H1 (cell line): ENCODE results near the gene CDC42EP3. TPM values are rescaled to one million over a fixed set of nuclear protein-coding genes. Genes with fewer than 3 reads are reported as not detected.

Experiments
- CTCF ChIA-PET: fragments of 300-600 bp; sonication (Branson Sonifier 250); formaldehyde crosslinking; loops from one replicate; lab custom pipeline; 2021; ENCODE audit not compliant: partially characterized antibody; lab: Charles Lee
- POLR2A ChIA-PET: fragments of 300-600 bp; sonication (Branson Sonifier 250); formaldehyde crosslinking; loops from one replicate; lab custom pipeline; 2021; ENCODE audit warnings: inconsistent platforms; ENCODE audit not compliant: partially characterized antibody; lab: Charles Lee
- DNase-seq, 2 experiments: peaks; one replicate each; pipeline versions ENCODE4 v3.0.0 to v3.0.0-alpha.2; 2010 to 2022; ENCODE audit warnings: low spot score in 2 of 2, low read depth in 1 of 2, mixed read lengths in 1 of 2
- FAIRE-seq: peaks from 2 replicates; lab custom pipeline; 2011; peaks lifted over from hg19 to GRCh38; lab: Jason Lieb, UNC
- H2AFZ ChIP-seq: 2 replicates; pipeline ENCODE4 v1.8.1; 2012; ENCODE audit warnings: low read length, inconsistent platforms
- H2AK5ac ChIP-seq: 2 replicates; pipeline ENCODE4 v1.6.1; 2013; ENCODE audit warnings: low read depth, low read length
- H2BK120ac ChIP-seq: replicated peaks from 2 replicates; pipeline ENCODE3; 2013; ENCODE audit warnings: low read depth, low read length, inconsistent platforms
- H2BK12ac ChIP-seq: 2 replicates; pipeline ENCODE4 v1.6.1; 2013; ENCODE audit warnings: low read depth, low read length
- H2BK15ac ChIP-seq: 2 replicates; pipeline ENCODE4 v1.6.1; 2013; ENCODE audit warnings: low read length
- H2BK20ac ChIP-seq: 2 replicates; pipeline ENCODE4 v1.6.1; 2013; ENCODE audit warnings: low read length
- H2BK5ac ChIP-seq: 2 replicates; pipeline ENCODE4 v1.6.1; 2013; ENCODE audit warnings: low read depth, low read length
- H3K14ac ChIP-seq: 2 replicates; pipeline ENCODE4 v1.6.1; 2013; ENCODE audit warnings: inconsistent platforms; ENCODE audit not compliant: insufficient read length
- H3K18ac ChIP-seq: 2 replicates; pipeline ENCODE4 v1.6.1; 2013; ENCODE audit warnings: low read length; ENCODE audit errors: extremely low read depth
- H3K23ac ChIP-seq: 2 replicates; pipeline ENCODE4 v1.6.1; 2013; ENCODE audit warnings: inconsistent platforms; ENCODE audit not compliant: insufficient read length
- H3K23me2 ChIP-seq: 2 replicates; pipeline ENCODE4 v1.6.1; 2013; ENCODE audit warnings: low read depth, low read length
- H3K27ac ChIP-seq: 2 replicates; pipeline ENCODE4 v1.6.1; 2011; ENCODE audit warnings: low read depth, low read length, inconsistent platforms
- H3K27me3 ChIP-seq, 4 experiments: replicated peaks in 1 of 4; 1 replicate in 1 of 4; 2 replicates in 3 of 4; pipeline versions ENCODE4 v1.6.1 to v1.8.1; 2011 to 2013; ENCODE audit warnings: low read length in 3 of 4, mild to moderate bottlenecking in 3 of 4, inconsistent platforms in 2 of 4, mixed read lengths in 2 of 4, moderate library complexity in 1 of 4; ENCODE audit not compliant: control insufficient read depth in 3 of 4, insufficient read depth in 3 of 4; ENCODE audit errors: extremely low read depth in 1 of 4
- H3K36me3 ChIP-seq, 4 experiments: 2 replicates each; pipeline versions ENCODE4 v1.6.1 to v1.8.1; 2011 to 2013; ENCODE audit warnings: mild to moderate bottlenecking in 4 of 4, low read length in 3 of 4, moderate library complexity in 2 of 4, control low read depth in 1 of 4, inconsistent platforms in 1 of 4; ENCODE audit not compliant: insufficient read depth in 4 of 4, control insufficient read depth in 2 of 4
- H3K4ac ChIP-seq: replicated peaks from 2 replicates; pipeline ENCODE3; 2013; ENCODE audit warnings: low read length, low read depth, mixed read lengths, inconsistent platforms; ENCODE audit not compliant: insufficient read length
- H3K4me1 ChIP-seq, 4 experiments: replicated peaks in 1 of 4; 1 replicate in 1 of 4; 2 replicates in 3 of 4; pipeline versions ENCODE4 v1.6.1 to v1.8.1; 2011 to 2013; ENCODE audit warnings: low read length in 3 of 4, inconsistent platforms in 2 of 4, mixed read lengths in 1 of 4; ENCODE audit not compliant: insufficient read depth in 4 of 4, control insufficient read depth in 3 of 4
- H3K4me2 ChIP-seq, 2 experiments: 2 replicates each; pipeline versions ENCODE4 v1.6.1 to v1.8.1; 2011 to 2013; ENCODE audit warnings: low read depth in 2 of 2, low read length in 2 of 2, control low read depth in 1 of 2, inconsistent platforms in 1 of 2, mild to moderate bottlenecking in 1 of 2; ENCODE audit not compliant: insufficient read depth in 1 of 2
- H3K4me3 ChIP-seq, 4 experiments: fragments of 200-600, 300-600 bp in 1 of 4; sonication (generic), shearing (Covaris generic), sonication (Bioruptor Twin) in 1 of 4; 2 replicates each; pipeline versions ENCODE4 v1.5.1 to v1.8.1; 2011 to 2016; ENCODE audit warnings: low read length in 4 of 4, low read depth in 3 of 4, control low read depth in 2 of 4, inconsistent platforms in 2 of 4, mild to moderate bottlenecking in 2 of 4, mixed read lengths in 1 of 4, moderate library complexity in 1 of 4; ENCODE audit not compliant: insufficient read depth in 2 of 4; ENCODE audit errors: extremely low read depth in 1 of 4
- H3K56ac ChIP-seq: replicated peaks from 2 replicates; pipeline ENCODE3; 2013; ENCODE audit warnings: low read depth, mild to moderate bottlenecking, mixed read lengths, low read length, inconsistent platforms; ENCODE audit not compliant: insufficient read length
- H3K79me1 ChIP-seq: 2 replicates; pipeline ENCODE4 v1.6.1; 2013; ENCODE audit warnings: low read depth, low read length, control low read depth
- H3K79me2 ChIP-seq, 2 experiments: 2 replicates each; pipeline versions ENCODE4 v1.6.1 to v1.8.1; 2012 to 2013; ENCODE audit warnings: low read length in 2 of 2, mild to moderate bottlenecking in 2 of 2, inconsistent platforms in 1 of 2; ENCODE audit not compliant: insufficient read depth in 2 of 2, control insufficient read depth in 1 of 2
- H3K9ac ChIP-seq, 4 experiments: replicated peaks in 1 of 4; 1 replicate in 1 of 4; 2 replicates in 3 of 4; pipeline versions ENCODE4 v1.6.1 to v1.8.1; 2011 to 2013; ENCODE audit warnings: low read depth in 3 of 4, low read length in 3 of 4, control low read depth in 2 of 4, mild to moderate bottlenecking in 2 of 4, moderate library complexity in 2 of 4, inconsistent platforms in 1 of 4; ENCODE audit errors: extremely low read depth in 1 of 4
- H3K9me3 ChIP-seq, 2 experiments: 2 replicates each; pipeline versions ENCODE4 v1.6.1 to v1.8.1; 2012 to 2013; ENCODE audit warnings: mild to moderate bottlenecking in 2 of 2, moderate library complexity in 2 of 2, control low read depth in 1 of 2, inconsistent platforms in 1 of 2, low read depth in 1 of 2, low read length in 1 of 2, mixed read lengths in 1 of 2; ENCODE audit not compliant: insufficient read depth in 2 of 2
- H4K20me1 ChIP-seq, 2 experiments: replicated peaks in 1 of 2; 2 replicates each; pipeline versions ENCODE3 to v1.8.1; 2011 to 2013; ENCODE audit warnings: inconsistent platforms in 2 of 2, low read length in 2 of 2, mild to moderate bottlenecking in 1 of 2; ENCODE audit not compliant: insufficient read depth in 2 of 2, control insufficient read depth in 1 of 2
- H4K5ac ChIP-seq: 2 replicates; pipeline ENCODE4 v1.6.1; 2013; ENCODE audit warnings: low read length, low read depth, mixed read lengths, inconsistent platforms; ENCODE audit not compliant: insufficient read length
- H4K8ac ChIP-seq: 2 replicates; pipeline ENCODE4 v1.8.0; 2013; ENCODE audit warnings: mild to moderate bottlenecking, moderate library complexity, low read length, inconsistent platforms; ENCODE audit not compliant: insufficient read depth; ENCODE audit errors: extremely low read depth
- H4K91ac ChIP-seq: replicated peaks from 2 replicates; pipeline ENCODE3; 2013; ENCODE audit warnings: low read length, mixed read lengths, inconsistent platforms; ENCODE audit not compliant: insufficient read length
- CBX8 ChIP-seq: fragments of 300-800, 300-1000 bp; sonication (generic); IDR thresholded peaks from 2 replicates; pipeline ENCODE4 v1.7.1; 2016; ENCODE audit warnings: low read depth, low read length, borderline replicate concordance
- FOSL1 ChIP-seq: IDR thresholded peaks from 2 replicates; pipeline ENCODE4 v1.6.1; 2011; ENCODE audit warnings: mild to moderate bottlenecking, low read depth, low read length, moderate library complexity; ENCODE audit not compliant: insufficient read depth
- TBP ChIP-seq: IDR thresholded peaks from 2 replicates; pipeline ENCODE4 v1.6.1; 2011; ENCODE audit warnings: low read depth, low read length, improper control_type of control experiment
- WGBS, 2 experiments: shearing (Covaris generic) in 1 of 2; methylation state at CpG; one replicate each; pipeline versions ENCODE4 v1.1.6 to v1.1.7; 2013 to 2015; ENCODE audit warnings: low lambda C conversion rate in 2 of 2, mixed read lengths in 2 of 2, inconsistent platforms in 1 of 2, low coverage in 1 of 2, missing lambda C conversion rate in 1 of 2; ENCODE audit not compliant: insufficient replicate concordance in 2 of 2, insufficient coverage in 1 of 2, insufficient read length in 1 of 2; ENCODE audit errors: extremely low coverage in 1 of 2, missing lambda C conversion rate in 1 of 2; 5-methylcytosine and 5-hydroxymethylcytosine counted together
- polyA plus RNA-seq, 7 experiments: library from polyadenylated mRNA; depleted of rRNA in 3 of 7; stranded (reverse) in 5 of 7; unstranded in 2 of 7; fragments of >200 nt in 5 of 7; fragments of 200-250 nt in 2 of 7; gene quantifications; 1 replicate in 5 of 7; 2 replicates in 1 of 7; 4 replicates in 1 of 7; pipeline versions ENCODE4 v1.2.1 to v1.2.3, GENCODE V29; 2011 to 2013; ENCODE audit warnings: missing spikeins in 2 of 7, mixed read lengths in 2 of 7
- total RNA-seq: library from RNA; stranded (reverse); fragmentation: NEBNext Ultra II Directional; extraction: Animal tissue kit (Norgen Biotek cat#: 25700); gene quantifications from 2 replicates; pipeline ENCODE4 v1.2.1, GENCODE V29; 2021

The CDC42EP3 gene
- total and polyA plus RNA-seq, 2 of the 8 experiments (the other 6 are each of a cell fraction or from before 2014, with no cell fraction given) = 18.4 to 24.7 TPM

GRCh38 chr2:37653805-37654378, 17.6 kb downstream of the CDC42EP3 start:
- Histone ChIP-seq H3K9me3 (no peaks in the 10 kb centered on the region), H4K20me1 (peaks cover 0 to 7% of the 10 kb centered on the region in 2 experiments), H3K4me1 (peaks cover 17 to 44% (median 41%) of the 10 kb centered on the region in 4 experiments), H2AK5ac (peak overlapping the region; percentile 98), H2BK5ac (peak overlapping the region; percentile 92; the same call in 1 of the 2 replicates), H3K23me2 (0 out of 2 replicates have a peak, but pooled peaks cover 4% of the 10 kb centered on the region), H3K27ac (no peak overlapping the region), H3K9ac (no peak overlapping the region; a peak in 1 of 7 replicates), H2BK20ac (peak overlapping the region; percentile 38; the same call in 1 of the 2 replicates), H3K27me3 (no peaks in the 10 kb centered on the region; a peak in 1 of 7 replicates), H4K5ac (no peak overlapping the region), H3K23ac (no peak overlapping the region), H3K4me3 (peak overlapping the region in 1 of 4 experiments; percentile 41; a peak in 1 of 8 replicates), H2BK12ac (peak overlapping the region; percentile 99), H2AFZ (no peak overlapping the region), H3K18ac (peak overlapping the region; percentile 81), H3K79me2 (peaks cover 2 to 68% of the 10 kb centered on the region in 2 experiments; a peak in 3 of 4 replicates), H2BK15ac (no peak overlapping the region; the same call in 1 of the 2 replicates), H4K8ac (no peak overlapping the region), H3K79me1 (peaks cover 11% of the 10 kb centered on the region), H3K56ac (no peak overlapping the region), H3K36me3 (peaks cover 0 to 4% (median 0%) of the 10 kb centered on the region in 4 experiments; a peak in 1 of 8 replicates), H3K4ac (peak overlapping the region; percentile 39), H2BK120ac (peak overlapping the region; percentile 81), H3K14ac (no peak overlapping the region), H3K4me2 (peak overlapping the region; percentile 39 to 67; a peak in 3 of 4 replicates), H4K91ac (peak overlapping the region; percentile 48)
- FAIRE-seq (no peak), DNase-seq (no peak)
- 82% methylated on average over 14 of the region's 14 CpGs; no CpG with 5 or more reads in 1 of the 2 experiments for WGBS, 2 experiments
- ChIA-PET CTCF (interaction anchor here (0.7 to 2.2 kb wide), 4 partner anchors 58 to 258 kb away, joined by 3 to 4 read pairs (median 4); no protein-coding TSS in a partner anchor), POLR2A (interaction anchor here (1.0 to 2.2 kb wide), 4 partner anchors 11 to 18 kb away, joined by 3 to 7 read pairs (median 4); partner anchors contain the start of gene CDC42EP3)
- TF ChIP-seq FOSL1 = no peak
- TF ChIP-seq CBX8 = no peak
- TF ChIP-seq TBP = no peak
